Prostate gland (tissue), 2 donors: ENCODE measurements around the gene MAP6.

Source experiments
- POLR2A ChIP-seq: fragments of 450-650 bp; IDR thresholded peaks from one replicate; pipeline ENCODE4 v1.6.1; 2016; ENCODE audit warnings: antibody characterized with exemption, mild to moderate bottlenecking
- POLR2AphosphoS5 ChIP-seq: sonication (generic); formaldehyde crosslinking; IDR thresholded peaks from one replicate; pipeline ENCODE4 v1.6.1; 2017; ENCODE audit warnings: antibody characterized with exemption
- TF ChIP-seq, protein P1 (sequence below), 4 experiments: fragments of 200-600 bp in 2 of 4; fragments of 450-650 bp in 2 of 4; sonication (generic) in 2 of 4; IDR thresholded peaks; 1 replicate in 3 of 4; 2 replicates in 1 of 4; pipeline ENCODE4 v1.5.1; 2016 to 2019; ENCODE audit warnings: antibody characterized with exemption in 4 of 4, mild to moderate bottlenecking in 2 of 4, moderate library complexity in 2 of 4

DNA sequence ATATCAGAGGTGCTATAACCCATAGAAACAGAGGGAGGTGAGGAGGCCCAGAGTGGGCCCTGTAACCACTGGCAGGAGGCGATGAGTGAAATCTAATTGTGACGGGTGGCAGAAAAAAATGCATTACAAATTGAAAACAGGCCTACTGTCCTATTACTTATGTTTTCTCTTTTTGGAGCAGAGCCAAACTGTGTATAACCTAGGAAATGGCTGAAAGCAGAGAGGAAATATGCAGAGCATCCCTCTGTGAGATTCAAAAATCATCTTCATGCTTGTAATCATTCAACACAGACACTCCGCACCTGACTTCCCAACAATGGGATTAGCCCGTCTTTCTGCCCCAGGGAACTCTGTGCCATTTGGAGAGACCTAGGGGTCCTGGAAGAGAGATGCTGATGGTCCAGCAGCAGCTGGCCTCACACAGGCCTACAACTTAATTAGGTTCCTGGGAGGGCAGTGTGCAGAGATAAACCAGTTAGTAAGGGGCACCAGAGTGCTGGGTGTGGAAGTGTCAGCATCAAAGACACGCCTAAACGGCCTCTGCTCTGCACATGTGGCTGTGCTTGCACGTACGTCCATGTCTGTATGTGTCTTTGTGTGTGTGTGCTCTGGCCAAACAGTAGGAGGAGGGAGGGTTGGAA, 41.8 kb downstream of the MAP6 start:
- TF ChIP-seq, protein P1, sequence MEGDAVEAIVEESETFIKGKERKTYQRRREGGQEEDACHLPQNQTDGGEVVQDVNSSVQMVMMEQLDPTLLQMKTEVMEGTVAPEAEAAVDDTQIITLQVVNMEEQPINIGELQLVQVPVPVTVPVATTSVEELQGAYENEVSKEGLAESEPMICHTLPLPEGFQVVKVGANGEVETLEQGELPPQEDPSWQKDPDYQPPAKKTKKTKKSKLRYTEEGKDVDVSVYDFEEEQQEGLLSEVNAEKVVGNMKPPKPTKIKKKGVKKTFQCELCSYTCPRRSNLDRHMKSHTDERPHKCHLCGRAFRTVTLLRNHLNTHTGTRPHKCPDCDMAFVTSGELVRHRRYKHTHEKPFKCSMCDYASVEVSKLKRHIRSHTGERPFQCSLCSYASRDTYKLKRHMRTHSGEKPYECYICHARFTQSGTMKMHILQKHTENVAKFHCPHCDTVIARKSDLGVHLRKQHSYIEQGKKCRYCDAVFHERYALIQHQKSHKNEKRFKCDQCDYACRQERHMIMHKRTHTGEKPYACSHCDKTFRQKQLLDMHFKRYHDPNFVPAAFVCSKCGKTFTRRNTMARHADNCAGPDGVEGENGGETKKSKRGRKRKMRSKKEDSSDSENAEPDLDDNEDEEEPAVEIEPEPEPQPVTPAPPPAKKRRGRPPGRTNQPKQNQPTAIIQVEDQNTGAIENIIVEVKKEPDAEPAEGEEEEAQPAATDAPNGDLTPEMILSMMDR (IDR thresholded peaks at IDR 0.05): no peak
- no peak for TF ChIP-seq POLR2A
- TF ChIP-seq POLR2AphosphoS5: no peak
